GM23338 (cell line): ENCODE data around the gene EML2. TPM values are rescaled to one million over a fixed set of nuclear protein-coding genes. Genes with fewer than 3 reads are reported as not detected.

Experiments used
- CREB1 ChIP-seq: fragments of 250-450 bp; sonication (Bioruptor Pico); IDR thresholded peaks from 2 replicates; pipeline ENCODE4 v1.5.0; 2020; ENCODE audit warnings: low read depth, mild to moderate bottlenecking, moderate library complexity
- ETS1 ChIP-seq: IDR thresholded peaks from 2 replicates; pipeline ENCODE4 v1.6.1; 2016; ENCODE audit warnings: antibody characterized with exemption
- polyA plus RNA-seq: library from polyadenylated mRNA; unstranded; fragments of >200 nt; fragmentation: Nextera tagmentation; extraction: Ambion mirVana; gene quantifications from 2 replicates; pipeline ENCODE4 v1.2.1, GENCODE V29; 2016
- total RNA-seq: library from RNA; depleted of rRNA; stranded (reverse); fragments of >200 nt; shearing (Covaris generic); gene quantifications from 2 replicates; pipeline ENCODE4 v1.2.3, GENCODE V29; 2014
- TF ChIP-seq, protein P1 (sequence below): fragments of 250-450 bp; sonication (Bioruptor Pico); IDR thresholded peaks from 2 replicates; pipeline ENCODE4 v1.5.0; 2020; ENCODE audit warnings: mild to moderate bottlenecking, moderate library complexity
- TF ChIP-seq, protein P2 (sequence below), 2 experiments: fragments of 200-600 bp in 1 of 2; sonication (generic) in 1 of 2; conservative IDR thresholded peaks; 2 replicates each; pipeline versions ENCODE4 v1.5.1 to v1.6.1; 2016 to 2017; ENCODE audit warnings: antibody characterized with exemption in 2 of 2, low read depth in 2 of 2, mild to moderate bottlenecking in 2 of 2, moderate library complexity in 1 of 2

Gene EML2
- total and polyA plus RNA-seq, 2 experiments from 2014 or later: 7.1 to 33.9 TPM

DNA sequence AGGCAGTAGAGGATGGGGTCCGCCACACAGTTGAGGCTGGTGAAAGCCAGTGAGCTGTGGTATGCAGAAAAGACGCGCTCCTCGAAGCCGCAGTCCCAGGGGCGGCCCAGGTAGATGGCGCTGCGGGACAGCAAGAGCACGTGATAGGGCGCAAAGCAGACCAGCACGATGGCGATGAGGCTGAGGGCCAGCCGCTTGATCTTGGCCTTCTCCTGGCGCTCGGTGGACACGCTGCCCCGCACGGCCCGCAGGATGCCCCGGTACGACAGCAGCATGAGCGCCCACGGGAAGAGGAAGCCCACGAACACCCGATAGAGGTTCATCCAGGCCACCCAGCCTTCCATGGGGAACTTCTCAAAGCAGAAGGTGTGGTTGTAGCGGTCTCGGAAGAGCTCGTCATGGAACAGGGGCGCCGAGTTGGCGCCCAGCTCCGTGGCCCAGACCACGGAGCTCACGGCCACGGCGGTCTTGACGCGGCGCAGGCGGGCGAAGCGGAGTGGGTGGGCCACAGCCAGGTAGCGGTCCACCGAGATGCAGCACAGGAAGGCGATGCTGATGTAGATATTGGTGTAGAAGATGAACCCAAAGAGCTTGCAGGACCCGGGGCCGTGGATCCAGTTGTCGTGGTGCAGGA, 48.1 kb downstream of the EML2 start (continued):
- TF ChIP-seq, protein P1, sequence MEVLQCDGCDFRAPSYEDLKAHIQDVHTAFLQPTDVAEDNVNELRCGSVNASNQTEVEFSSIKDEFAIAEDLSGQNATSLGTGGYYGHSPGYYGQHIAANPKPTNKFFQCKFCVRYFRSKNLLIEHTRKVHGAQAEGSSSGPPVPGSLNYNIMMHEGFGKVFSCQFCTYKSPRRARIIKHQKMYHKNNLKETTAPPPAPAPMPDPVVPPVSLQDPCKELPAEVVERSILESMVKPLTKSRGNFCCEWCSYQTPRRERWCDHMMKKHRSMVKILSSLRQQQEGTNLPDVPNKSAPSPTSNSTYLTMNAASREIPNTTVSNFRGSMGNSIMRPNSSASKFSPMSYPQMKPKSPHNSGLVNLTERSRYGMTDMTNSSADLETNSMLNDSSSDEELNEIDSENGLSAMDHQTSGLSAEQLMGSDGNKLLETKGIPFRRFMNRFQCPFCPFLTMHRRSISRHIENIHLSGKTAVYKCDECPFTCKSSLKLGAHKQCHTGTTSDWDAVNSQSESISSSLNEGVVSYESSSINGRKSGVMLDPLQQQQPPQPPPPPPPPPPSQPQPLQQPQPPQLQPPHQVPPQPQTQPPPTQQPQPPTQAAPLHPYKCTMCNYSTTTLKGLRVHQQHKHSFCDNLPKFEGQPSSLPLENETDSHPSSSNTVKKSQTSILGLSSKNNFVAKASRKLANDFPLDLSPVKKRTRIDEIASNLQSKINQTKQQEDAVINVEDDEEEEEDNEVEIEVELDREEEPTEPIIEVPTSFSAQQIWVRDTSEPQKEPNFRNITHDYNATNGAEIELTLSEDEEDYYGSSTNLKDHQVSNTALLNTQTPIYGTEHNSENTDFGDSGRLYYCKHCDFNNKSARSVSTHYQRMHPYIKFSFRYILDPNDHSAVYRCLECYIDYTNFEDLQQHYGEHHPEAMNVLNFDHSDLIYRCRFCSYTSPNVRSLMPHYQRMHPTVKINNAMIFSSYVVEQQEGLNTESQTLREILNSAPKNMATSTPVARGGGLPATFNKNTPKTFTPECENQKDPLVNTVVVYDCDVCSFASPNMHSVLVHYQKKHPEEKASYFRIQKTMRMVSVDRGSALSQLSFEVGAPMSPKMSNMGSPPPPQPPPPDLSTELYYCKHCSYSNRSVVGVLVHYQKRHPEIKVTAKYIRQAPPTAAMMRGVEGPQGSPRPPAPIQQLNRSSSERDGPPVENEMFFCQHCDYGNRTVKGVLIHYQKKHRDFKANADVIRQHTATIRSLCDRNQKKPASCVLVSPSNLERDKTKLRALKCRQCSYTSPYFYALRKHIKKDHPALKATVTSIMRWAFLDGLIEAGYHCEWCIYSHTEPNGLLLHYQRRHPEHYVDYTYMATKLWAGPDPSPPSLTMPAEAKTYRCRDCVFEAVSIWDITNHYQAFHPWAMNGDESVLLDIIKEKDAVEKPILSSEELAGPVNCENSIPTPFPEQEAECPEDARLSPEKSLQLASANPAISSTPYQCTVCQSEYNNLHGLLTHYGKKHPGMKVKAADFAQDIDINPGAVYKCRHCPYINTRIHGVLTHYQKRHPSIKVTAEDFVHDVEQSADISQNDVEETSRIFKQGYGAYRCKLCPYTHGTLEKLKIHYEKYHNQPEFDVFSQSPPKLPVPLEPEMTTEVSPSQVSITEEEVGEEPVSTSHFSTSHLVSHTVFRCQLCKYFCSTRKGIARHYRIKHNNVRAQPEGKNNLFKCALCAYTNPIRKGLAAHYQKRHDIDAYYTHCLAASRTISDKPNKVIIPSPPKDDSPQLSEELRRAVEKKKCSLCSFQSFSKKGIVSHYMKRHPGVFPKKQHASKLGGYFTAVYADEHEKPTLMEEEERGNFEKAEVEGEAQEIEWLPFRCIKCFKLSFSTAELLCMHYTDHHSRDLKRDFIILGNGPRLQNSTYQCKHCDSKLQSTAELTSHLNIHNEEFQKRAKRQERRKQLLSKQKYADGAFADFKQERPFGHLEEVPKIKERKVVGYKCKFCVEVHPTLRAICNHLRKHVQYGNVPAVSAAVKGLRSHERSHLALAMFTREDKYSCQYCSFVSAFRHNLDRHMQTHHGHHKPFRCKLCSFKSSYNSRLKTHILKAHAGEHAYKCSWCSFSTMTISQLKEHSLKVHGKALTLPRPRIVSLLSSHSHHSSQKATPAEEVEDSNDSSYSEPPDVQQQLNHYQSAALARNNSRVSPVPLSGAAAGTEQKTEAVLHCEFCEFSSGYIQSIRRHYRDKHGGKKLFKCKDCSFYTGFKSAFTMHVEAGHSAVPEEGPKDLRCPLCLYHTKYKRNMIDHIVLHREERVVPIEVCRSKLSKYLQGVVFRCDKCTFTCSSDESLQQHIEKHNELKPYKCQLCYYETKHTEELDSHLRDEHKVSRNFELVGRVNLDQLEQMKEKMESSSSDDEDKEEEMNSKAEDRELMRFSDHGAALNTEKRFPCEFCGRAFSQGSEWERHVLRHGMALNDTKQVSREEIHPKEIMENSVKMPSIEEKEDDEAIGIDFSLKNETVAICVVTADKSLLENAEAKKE (CRISPR knock-in tag): no peak
- no peak for TF ChIP-seq ETS1
- TF ChIP-seq, protein P2, sequence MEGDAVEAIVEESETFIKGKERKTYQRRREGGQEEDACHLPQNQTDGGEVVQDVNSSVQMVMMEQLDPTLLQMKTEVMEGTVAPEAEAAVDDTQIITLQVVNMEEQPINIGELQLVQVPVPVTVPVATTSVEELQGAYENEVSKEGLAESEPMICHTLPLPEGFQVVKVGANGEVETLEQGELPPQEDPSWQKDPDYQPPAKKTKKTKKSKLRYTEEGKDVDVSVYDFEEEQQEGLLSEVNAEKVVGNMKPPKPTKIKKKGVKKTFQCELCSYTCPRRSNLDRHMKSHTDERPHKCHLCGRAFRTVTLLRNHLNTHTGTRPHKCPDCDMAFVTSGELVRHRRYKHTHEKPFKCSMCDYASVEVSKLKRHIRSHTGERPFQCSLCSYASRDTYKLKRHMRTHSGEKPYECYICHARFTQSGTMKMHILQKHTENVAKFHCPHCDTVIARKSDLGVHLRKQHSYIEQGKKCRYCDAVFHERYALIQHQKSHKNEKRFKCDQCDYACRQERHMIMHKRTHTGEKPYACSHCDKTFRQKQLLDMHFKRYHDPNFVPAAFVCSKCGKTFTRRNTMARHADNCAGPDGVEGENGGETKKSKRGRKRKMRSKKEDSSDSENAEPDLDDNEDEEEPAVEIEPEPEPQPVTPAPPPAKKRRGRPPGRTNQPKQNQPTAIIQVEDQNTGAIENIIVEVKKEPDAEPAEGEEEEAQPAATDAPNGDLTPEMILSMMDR (conservative IDR thresholded peaks at IDR 0.05; ENCODE audit: low read depth in 2 of 2): peak; percentile 48 to 94
- TF ChIP-seq CREB1 (CRISPR knock-in tag): no peak
